GM12891 (cell line): ENCODE results near the gene FAM124A.

Source experiments
- POLR2A ChIP-seq: IDR thresholded peaks from 2 replicates; pipeline ENCODE4 v1.6.1; 2011; ENCODE audit warnings: low read depth, low read length, control low read depth
- POLR2AphosphoS5 ChIP-seq: IDR thresholded peaks from 2 replicates; pipeline ENCODE4 v1.6.1; 2011; ENCODE audit warnings: low read depth, low read length, control low read depth
- SPI1 ChIP-seq: IDR thresholded peaks from 2 replicates; pipeline ENCODE4 v1.6.1; 2011; ENCODE audit warnings: low read depth, low read length, control low read depth
- TAF1 ChIP-seq: IDR thresholded peaks from 2 replicates; pipeline ENCODE4 v1.6.1; 2011; ENCODE audit warnings: low read depth, low read length, control low read depth

DNA sequence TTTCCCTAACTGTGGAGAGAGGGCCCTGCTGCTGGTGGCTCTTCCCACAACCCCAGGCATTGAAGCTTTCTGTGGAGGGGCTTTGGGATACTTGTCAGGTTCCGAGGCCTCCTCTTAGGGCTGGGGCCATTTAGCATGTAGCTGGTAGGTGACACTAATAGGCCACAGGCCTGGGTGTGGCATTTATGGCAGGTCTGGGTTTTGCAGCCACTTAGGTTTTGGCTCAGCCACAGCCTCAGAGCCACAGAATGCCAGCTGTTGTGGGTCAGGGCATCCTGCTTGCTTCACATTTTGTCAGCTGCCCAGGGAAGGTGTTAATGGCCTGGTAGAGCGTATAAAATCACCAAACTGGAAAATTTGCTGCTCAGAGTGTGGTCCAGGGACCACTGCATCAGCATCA lies 15.7 kb downstream of the FAM124A start:
- TF ChIP-seq POLR2A (no peak), POLR2AphosphoS5 (no peak), SPI1 (no peak), TAF1 (no peak)
